ENCODE data around the gene MYO1D.
"Not testable (repeated sequence)": the region's sequence is repeated elsewhere in the genome, so short reads cannot be mapped to it uniquely, and the experiment has no call there.

MYO1D gene

DNA sequence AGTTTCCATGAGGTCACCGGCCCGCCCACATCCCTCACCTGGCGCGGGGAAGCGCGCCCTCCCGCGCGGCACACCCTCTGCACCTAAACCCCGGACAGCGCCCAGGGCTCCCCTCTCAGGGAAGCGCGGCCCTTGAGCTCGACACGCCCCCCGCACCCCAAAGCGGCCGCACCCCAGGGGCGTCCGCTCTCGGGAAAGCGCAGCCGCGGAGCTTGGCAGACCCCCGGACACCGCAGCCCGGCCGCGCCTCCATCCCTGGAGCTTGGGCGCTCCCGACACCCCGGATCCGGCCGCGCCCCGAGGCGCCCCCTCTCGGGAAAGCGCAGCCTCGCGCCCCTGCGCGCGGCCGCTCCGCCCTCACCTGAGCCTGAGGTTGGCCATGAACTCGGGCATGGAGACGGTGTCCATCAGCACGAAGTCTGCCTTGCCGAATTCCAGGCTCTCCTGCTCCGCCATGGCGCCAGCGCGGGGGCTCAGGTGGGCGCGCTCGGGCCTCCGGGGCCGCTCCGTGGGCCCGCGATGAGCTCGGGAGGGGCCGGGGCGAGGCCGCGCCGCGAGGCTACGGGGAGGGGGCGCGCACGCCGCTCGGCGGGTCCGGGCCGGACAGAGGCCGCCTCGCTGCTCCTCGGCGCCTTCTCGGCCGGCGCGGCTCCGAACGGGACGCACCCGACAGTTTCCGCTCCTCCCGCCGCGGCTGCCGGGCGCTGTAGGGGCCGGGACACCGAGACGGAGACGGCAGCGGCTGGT, at the start of gene MYO1D:
Gene MYO1D, minus strand, starts transcription at position 708 of the 747 bp plus-strand sequence. Its CDS starts 252 bp downstream, at position 456.
- Histone ChIP-seq H3K9ac (ENCODE audit: low read depth, low read length) (peak within 1 kb of the TSS; percentile 97), H3K9me3 (ENCODE audit: control insufficient read depth, insufficient read depth, low read length) (no peaks in the 10 kb centered on the region), H3K4me1 (ENCODE audit: insufficient read depth, low read length) (no peaks in the 10 kb centered on the region), H3K36me3 (ENCODE audit: insufficient read depth, low read length) (no peaks in the 10 kb centered on the region)

- Histone ChIP-seq H3K9me3 (ENCODE audit: control insufficient read depth, insufficient read depth, low read length) (no peaks in the 10 kb centered on the region; the same call in 1 of the 2 replicates), H3K4me1 (ENCODE audit: insufficient read depth, low read length) (peaks cover 16% of the 10 kb centered on the region), H3K9ac (ENCODE audit: low read depth, low read length) (no peak overlapping the region), H3K36me3 (ENCODE audit: insufficient read depth, low read length) (no peaks in the 10 kb centered on the region)
Observed at GRCh38 chr17:32926183-32926582, 49.3 kb upstream of the MYO1D start.

- not testable (repeated sequence) for H3K4me1 ChIP-seq (ENCODE audit: insufficient read depth, low read length); H3K9ac ChIP-seq (ENCODE audit: low read depth, low read length); H3K36me3 ChIP-seq (ENCODE audit: insufficient read depth, low read length); H3K9me3 ChIP-seq (ENCODE audit: control insufficient read depth, insufficient read depth, low read length)
Observed at GRCh38 chr17:32923905-32924304, 47.0 kb upstream of the MYO1D start.

DNA sequence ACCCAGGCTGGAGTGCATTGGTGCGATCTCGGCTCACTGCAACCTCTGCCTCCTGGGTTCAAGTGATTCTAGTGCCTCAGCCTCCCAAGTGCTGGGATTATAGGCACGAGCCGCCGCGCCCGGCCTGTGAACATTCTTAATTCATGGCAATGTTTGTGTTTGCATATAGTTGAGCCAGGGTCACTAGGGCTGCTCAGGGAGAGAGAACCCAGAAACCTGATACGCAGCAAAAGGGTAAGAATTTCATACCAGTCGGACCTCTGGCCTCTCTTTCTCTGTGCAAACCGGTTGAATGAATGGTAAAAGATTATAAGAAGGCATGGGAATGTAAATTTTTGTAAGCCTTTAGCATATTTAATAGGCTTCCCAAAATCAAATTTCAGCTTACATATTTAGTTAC, 44.1 kb upstream of the MYO1D start:
- no peaks in the 10 kb centered on the region; the same call in 1 of the 2 replicates for H3K9me3 ChIP-seq (ENCODE audit: control insufficient read depth, insufficient read depth, low read length)
- peaks cover 15% of the 10 kb centered on the region for H3K4me1 ChIP-seq (ENCODE audit: insufficient read depth, low read length)
- H3K36me3 ChIP-seq (ENCODE audit: insufficient read depth, low read length): no peaks in the 10 kb centered on the region
- H3K9ac ChIP-seq (ENCODE audit: low read depth, low read length): no peak overlapping the region

GRCh38 chr17:32920293-32920692, 43.4 kb upstream of the MYO1D start:
- Histone ChIP-seq H3K9ac (ENCODE audit: low read depth, low read length) (no peak overlapping the region), H3K36me3 (ENCODE audit: insufficient read depth, low read length) (no peaks in the 10 kb centered on the region), H3K9me3 (ENCODE audit: control insufficient read depth, insufficient read depth, low read length) (no peaks in the 10 kb centered on the region; the same call in 1 of the 2 replicates), H3K4me1 (ENCODE audit: insufficient read depth, low read length) (peaks cover 15% of the 10 kb centered on the region)

DNA sequence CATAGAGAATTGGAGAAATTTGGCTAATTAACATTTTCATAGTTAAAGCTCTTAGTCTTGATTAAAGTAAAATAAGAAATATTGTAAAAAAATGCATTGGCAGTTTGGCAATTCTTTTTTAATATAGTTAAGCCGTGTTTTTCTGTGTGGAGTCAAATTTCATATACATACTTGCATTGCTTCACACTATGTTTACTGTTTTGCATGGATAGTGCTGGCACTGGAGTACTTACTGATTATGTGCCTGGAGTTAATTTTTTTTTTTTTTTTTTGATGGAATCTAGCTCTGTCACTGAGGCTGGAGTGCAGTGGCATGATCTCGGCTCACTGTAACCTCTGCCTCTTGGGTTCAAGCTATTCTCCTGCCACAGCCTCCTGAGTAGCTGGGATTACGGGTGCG, 43.0 kb upstream of the MYO1D start:
- not testable (repeated sequence) for H3K36me3 ChIP-seq (ENCODE audit: insufficient read depth, low read length); H3K9ac ChIP-seq (ENCODE audit: low read depth, low read length); H3K9me3 ChIP-seq (ENCODE audit: control insufficient read depth, insufficient read depth, low read length)
- peaks cover 15% of the 10 kb centered on the region for H3K4me1 ChIP-seq (ENCODE audit: insufficient read depth, low read length)

GRCh38 chr17:32917842-32918241, 40.9 kb upstream of the MYO1D start:
- Histone ChIP-seq H3K4me1 (ENCODE audit: insufficient read depth, low read length) (peaks cover 15% of the 10 kb centered on the region), H3K9me3 (ENCODE audit: control insufficient read depth, insufficient read depth, low read length) (no peaks in the 10 kb centered on the region), H3K9ac (ENCODE audit: low read depth, low read length) (no peak overlapping the region), H3K36me3 (ENCODE audit: insufficient read depth, low read length) (no peaks in the 10 kb centered on the region)

DNA sequence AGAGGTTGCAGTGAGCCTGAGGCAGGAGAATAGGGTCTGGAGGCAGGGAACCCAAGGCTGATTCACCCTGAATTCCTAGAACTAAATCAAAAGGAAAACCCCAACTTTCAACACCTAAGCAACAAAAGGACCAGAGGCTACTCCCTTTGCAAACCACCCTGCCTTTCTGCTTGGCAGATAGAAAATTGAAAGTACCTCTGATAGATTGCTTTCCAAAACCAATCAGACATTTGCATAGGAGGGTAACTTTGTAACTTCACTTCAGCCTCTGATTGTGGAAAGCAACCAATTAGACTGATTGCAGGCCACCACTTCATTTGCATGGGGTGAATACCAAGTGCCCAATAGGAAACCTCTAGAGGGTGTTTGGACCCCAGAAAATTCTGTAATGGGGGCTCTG, 40.2 kb upstream of the MYO1D start:
- H3K9me3 ChIP-seq (ENCODE audit: control insufficient read depth, insufficient read depth, low read length): no peaks in the 10 kb centered on the region
- no peaks in the 10 kb centered on the region for H3K36me3 ChIP-seq (ENCODE audit: insufficient read depth, low read length)
- H3K4me1 ChIP-seq (ENCODE audit: insufficient read depth, low read length): peaks cover 19% of the 10 kb centered on the region

DNA sequence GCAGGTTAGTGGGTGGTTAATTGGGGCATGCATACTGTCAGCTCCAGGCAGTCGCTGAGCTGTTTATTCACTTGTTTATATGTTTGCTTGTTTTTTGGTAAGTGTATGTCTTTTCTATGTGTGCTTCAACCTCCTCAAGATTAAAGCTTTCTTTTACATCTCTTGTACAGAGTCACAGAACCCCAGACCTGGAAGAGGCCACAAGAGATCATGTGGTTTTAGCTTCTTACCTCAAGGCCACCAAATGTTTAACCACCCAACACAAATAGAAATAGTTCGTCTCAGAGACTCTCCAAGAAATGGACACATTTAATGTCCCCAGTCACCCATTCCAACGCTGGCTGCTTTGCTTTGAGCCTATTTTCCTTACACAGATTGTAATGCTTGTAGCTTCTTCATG, 39.2 kb upstream of the MYO1D start:
- Histone ChIP-seq H3K36me3 (ENCODE audit: insufficient read depth, low read length) (no peaks in the 10 kb centered on the region), H3K4me1 (ENCODE audit: insufficient read depth, low read length) (peaks cover 20% of the 10 kb centered on the region), H3K9me3 (ENCODE audit: control insufficient read depth, insufficient read depth, low read length) (no peaks in the 10 kb centered on the region), H3K9ac (ENCODE audit: low read depth, low read length) (no peak overlapping the region)

More for the DNA sequence above, 40.2 kb upstream of the MYO1D start:
- no peak overlapping the region for H3K9ac ChIP-seq (ENCODE audit: low read depth, low read length)

GRCh38 chr17:32915245-32915644, 38.3 kb upstream of the MYO1D start:
- Histone ChIP-seq H3K9ac (ENCODE audit: low read depth, low read length) (no peak overlapping the region), H3K36me3 (ENCODE audit: insufficient read depth, low read length) (no peaks in the 10 kb centered on the region), H3K9me3 (ENCODE audit: control insufficient read depth, insufficient read depth, low read length) (no peaks in the 10 kb centered on the region), H3K4me1 (ENCODE audit: insufficient read depth, low read length) (peaks cover 20% of the 10 kb centered on the region)

DNA sequence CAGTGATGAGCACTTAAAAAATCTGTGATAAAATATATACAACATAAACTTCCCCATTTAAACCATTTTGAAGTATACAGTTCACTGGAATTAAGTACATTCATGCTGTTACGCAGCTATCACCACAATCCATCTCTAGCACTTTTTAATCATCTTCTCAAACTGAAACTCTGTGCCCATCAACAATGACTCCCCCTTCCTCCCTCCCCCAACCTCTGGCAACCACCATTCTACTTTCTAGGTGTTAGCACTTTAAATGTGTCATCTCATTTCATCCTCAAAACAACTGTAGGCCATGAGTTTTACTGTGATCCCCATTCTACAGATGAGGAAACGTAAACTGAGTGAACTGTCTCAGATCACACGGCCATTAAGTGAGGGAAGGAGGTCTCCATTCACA, 37.3 kb upstream of the MYO1D start:
- H3K9me3 ChIP-seq (ENCODE audit: control insufficient read depth, insufficient read depth, low read length): no peaks in the 10 kb centered on the region
- H3K9ac ChIP-seq (ENCODE audit: low read depth, low read length): no peak overlapping the region
- peaks cover 20% of the 10 kb centered on the region for H3K4me1 ChIP-seq (ENCODE audit: insufficient read depth, low read length)
- H3K36me3 ChIP-seq (ENCODE audit: insufficient read depth, low read length): no peaks in the 10 kb centered on the region

- Histone ChIP-seq H3K36me3 (ENCODE audit: insufficient read depth, low read length) (no peaks in the 10 kb centered on the region), H3K9me3 (ENCODE audit: control insufficient read depth, insufficient read depth, low read length) (no peaks in the 10 kb centered on the region), H3K9ac (ENCODE audit: low read depth, low read length) (no peak overlapping the region), H3K4me1 (ENCODE audit: insufficient read depth, low read length) (peaks cover 20% of the 10 kb centered on the region)
Observed at GRCh38 chr17:32913593-32913992, 36.7 kb upstream of the MYO1D start.

DNA sequence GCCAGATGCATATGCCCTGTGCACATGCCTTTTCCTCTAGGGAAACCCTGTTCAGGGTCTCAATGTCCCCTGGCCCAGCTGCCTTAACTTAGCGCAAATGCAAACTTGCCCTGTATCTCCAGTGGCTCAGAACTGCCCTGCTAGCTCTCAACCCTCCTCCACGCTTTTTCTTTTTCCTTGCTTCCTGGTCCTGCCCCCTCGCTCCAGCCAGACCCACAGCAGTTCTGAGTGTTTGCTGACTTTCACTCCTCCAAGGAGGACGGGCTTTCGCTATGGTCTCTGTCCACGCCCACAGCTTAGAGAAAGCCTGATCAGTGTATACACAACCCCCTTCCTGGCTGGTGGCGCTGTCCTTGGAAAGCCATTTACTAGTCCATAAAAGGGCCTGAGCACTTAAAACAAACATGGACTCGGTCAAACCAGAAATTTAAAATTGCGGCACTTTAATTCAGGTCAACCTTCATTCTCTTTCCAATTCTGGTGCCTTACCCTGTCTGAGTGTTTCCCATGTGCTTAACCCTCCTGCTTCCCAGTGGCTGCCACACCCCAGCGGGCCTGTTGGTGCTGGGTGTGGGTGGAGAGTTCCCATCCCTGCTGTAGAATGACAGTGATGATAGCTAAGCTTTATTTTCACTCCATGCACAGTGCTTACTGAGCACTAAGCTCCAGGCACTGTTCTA, 35.4 kb upstream of the MYO1D start:
- no peak overlapping the region for H3K9ac ChIP-seq (ENCODE audit: low read depth, low read length)
- peaks cover 8% of the 10 kb centered on the region for H3K4me1 ChIP-seq (ENCODE audit: insufficient read depth, low read length)
- no peaks in the 10 kb centered on the region for H3K36me3 ChIP-seq (ENCODE audit: insufficient read depth, low read length)
- H3K9me3 ChIP-seq (ENCODE audit: control insufficient read depth, insufficient read depth, low read length): no peaks in the 10 kb centered on the region

GRCh38 chr17:32910769-32911168, 33.8 kb upstream of the MYO1D start:
- Histone ChIP-seq H3K4me1 (ENCODE audit: insufficient read depth, low read length) (peaks cover 5% of the 10 kb centered on the region; the same call in 1 of the 2 replicates), H3K9me3 (ENCODE audit: control insufficient read depth, insufficient read depth, low read length) (no peaks in the 10 kb centered on the region), H3K9ac (ENCODE audit: low read depth, low read length) (no peak overlapping the region), H3K36me3 (ENCODE audit: insufficient read depth, low read length) (no peaks in the 10 kb centered on the region)

- H3K4me1 ChIP-seq (ENCODE audit: insufficient read depth, low read length): peaks cover 5% of the 10 kb centered on the region; the same call in 1 of the 2 replicates
- no peaks in the 10 kb centered on the region for H3K36me3 ChIP-seq (ENCODE audit: insufficient read depth, low read length)
- H3K9ac ChIP-seq (ENCODE audit: low read depth, low read length): no peak overlapping the region
Observed at GRCh38 chr17:32909787-32910369, 33.0 kb upstream of the MYO1D start.

More at GRCh38 chr17:32909787-32910369, 33.0 kb upstream of the MYO1D start:
- no peaks in the 10 kb centered on the region for H3K9me3 ChIP-seq (ENCODE audit: control insufficient read depth, insufficient read depth, low read length)
